Measurements from ENCODE around the gene SNX5. TPM values are rescaled to one million over a fixed set of nuclear protein-coding genes. Genes with fewer than 3 reads are reported as not detected.

The SNX5 gene
- total and polyA plus RNA-seq, 2 of the 13 experiments (the other 11 are each of a cell fraction or from before 2014, with no cell fraction given), result 664 to 1,040 TPM

GRCh38 chr20:17911927-17912326, 56.7 kb downstream of the SNX5 start:
- no TSS peak for BruUV-seq (replicated peaks)

GRCh38 chr20:17910828-17911294, 57.7 kb downstream of the SNX5 start:
- no peak overlapping the region for H3K4me2 ChIP-seq (ENCODE audit: low read depth, low read length)
- WGBS (ENCODE audit: low lambda C conversion rate), result 14% methylated on average over 6 of the region's 6 CpGs
- DNase-seq (ENCODE audit: low spot score) (no peak), ATAC-seq (peak; percentile 67), FAIRE-seq (no peak)
- no peaks in the 10 kb centered on the region for H3K36me3 ChIP-seq (replicated peaks in 1 of 2; ENCODE audit: control insufficient read depth in 1 of 2, insufficient read depth in 2 of 2, low read length in 2 of 2)
- H3K79me2 ChIP-seq (ENCODE audit: insufficient read depth, low read length), result no peaks in the 10 kb centered on the region
- H3K4me1 ChIP-seq (ENCODE audit: insufficient read depth, low read length), result peaks cover 13% of the 10 kb centered on the region; the same call in 1 of the 2 replicates
- no peak overlapping the region for H3K9ac ChIP-seq (ENCODE audit: insufficient read depth, low read depth, low read length)
- no peaks in the 10 kb centered on the region for H3K9me3 ChIP-seq (ENCODE audit: low read length)
- H2AFZ ChIP-seq (ENCODE audit: low read length), result no peak overlapping the region
- BruUV-seq (replicated peaks), result no TSS peak
- H3K4me3 ChIP-seq (replicated peaks in 1 of 3; ENCODE audit: insufficient read depth in 1 of 3, low read depth in 2 of 3, low read length in 3 of 3), result no peak overlapping the region
- no peaks in the 10 kb centered on the region for H4K20me1 ChIP-seq (ENCODE audit: insufficient read depth, low read length)
- ChIA-PET CTCF (ENCODE audit: low intra/inter-chr PET ratio, low total read pairs) (no interaction called here), POLR2A (interaction anchor here (0.6 to 1.6 kb wide), 2 partner anchors 203 to 228 kb away, joined by 3 to 5 read pairs; partner anchors contain the start of gene RRBP1)
- in situ Hi-C loops (cut with HindIII; ENCODE audit: extremely low pct_ligation_motif_present, low pct_unique_long_range_greater_than_20kb), result no loop called here
- no peak overlapping the region for H3K27ac ChIP-seq (ENCODE audit: extremely low read length, insufficient read depth, low read length)
- intact Hi-C loops (cut with micrococcal nuclease; ENCODE audit: unreplicated experiment), result no loop called here
- peaks cover 4 to 30% of the 10 kb centered on the region in 2 experiments; a peak in 4 of 5 replicates for H3K27me3 ChIP-seq (ENCODE audit: control insufficient read depth in 1 of 2, insufficient read depth in 2 of 2, low read length in 2 of 2)
- TF ChIP-seq CAMTA2 (CRISPR knock-in tag; IDR thresholded peaks at IDR 0.05; ENCODE audit: borderline replicate concordance), result no peak
- no peak for TF ChIP-seq HCFC1 (IDR thresholded peaks at IDR 0.05; ENCODE audit: low read depth, low read length)
- TF ChIP-seq AFF4 (CRISPR knock-in tag; IDR thresholded peaks at IDR 0.05), result no peak
- no peak for TF ChIP-seq DR1 (CRISPR knock-in tag; IDR thresholded peaks at IDR 0.05)
- TF ChIP-seq ZNF800 (CRISPR knock-in tag; IDR thresholded peaks at IDR 0.05), result no peak
- TF ChIP-seq ZNF329 (CRISPR knock-in tag; IDR thresholded peaks at IDR 0.05; ENCODE audit: low read depth), result no peak
- TF ChIP-seq HMG20B (CRISPR knock-in tag; conservative IDR thresholded peaks at IDR 0.05), result no peak
- no peak for TF ChIP-seq THAP8 (CRISPR knock-in tag; IDR thresholded peaks at IDR 0.05; ENCODE audit: borderline replicate concordance)
- TF ChIP-seq ZNF816 (CRISPR knock-in tag; IDR thresholded peaks at IDR 0.05; ENCODE audit: borderline replicate concordance), result no peak
- TF ChIP-seq ZNF678 (CRISPR knock-in tag; IDR thresholded peaks at IDR 0.05), result no peak
- no peak for TF ChIP-seq ATAD3A (CRISPR knock-in tag; IDR thresholded peaks at IDR 0.05)
- no peak for TF ChIP-seq SALL2 (CRISPR knock-in tag; IDR thresholded peaks at IDR 0.05)

More at GRCh38 chr20:17911927-17912326, 56.7 kb downstream of the SNX5 start:
- TF ChIP-seq TOPORS (CRISPR knock-in tag; IDR thresholded peaks at IDR 0.05), result no peak
- Histone ChIP-seq H3K27ac (ENCODE audit: extremely low read length, insufficient read depth, low read length) (no peak overlapping the region), H4K20me1 (ENCODE audit: insufficient read depth, low read length) (no peaks in the 10 kb centered on the region), H3K79me2 (ENCODE audit: insufficient read depth, low read length) (no peaks in the 10 kb centered on the region), H3K9me3 (ENCODE audit: low read length) (no peaks in the 10 kb centered on the region), H3K27me3 (ENCODE audit: control insufficient read depth in 1 of 2, insufficient read depth in 2 of 2, low read length in 2 of 2) (peaks cover 2 to 25% of the 10 kb centered on the region in 2 experiments; a peak in 2 of 5 replicates), H3K36me3 (replicated peaks in 1 of 2; ENCODE audit: control insufficient read depth in 1 of 2, insufficient read depth in 2 of 2, low read length in 2 of 2) (no peaks in the 10 kb centered on the region), H2AFZ (ENCODE audit: low read length) (no peak overlapping the region), H3K4me2 (ENCODE audit: low read depth, low read length) (no peak overlapping the region), H3K4me1 (ENCODE audit: insufficient read depth, low read length) (peaks cover 15% of the 10 kb centered on the region), H3K9ac (ENCODE audit: insufficient read depth, low read depth, low read length) (no peak overlapping the region), H3K4me3 (replicated peaks in 1 of 3; ENCODE audit: insufficient read depth in 1 of 3, low read depth in 2 of 3, low read length in 3 of 3) (no peak overlapping the region)
- intact Hi-C loops (cut with micrococcal nuclease; ENCODE audit: unreplicated experiment) (no loop called here), in situ Hi-C loops (cut with HindIII; ENCODE audit: extremely low pct_ligation_motif_present, low pct_unique_long_range_greater_than_20kb) (no loop called here)
- ChIA-PET POLR2A (no interaction called here), CTCF (ENCODE audit: low intra/inter-chr PET ratio, low total read pairs) (no interaction called here)
- no peak for ATAC-seq
- 61% methylated on average over 4 of the region's 4 CpGs for WGBS (ENCODE audit: low lambda C conversion rate)
- DNase-seq (ENCODE audit: low spot score), result no peak
- no peak for FAIRE-seq
